ENCODE measurements around the gene AACS.

The AACS gene

GRCh38 chr12:125171267-125171666 is 106.0 kb downstream of the AACS start:
- H3K4me3 ChIP-seq (ENCODE audit: low read depth, low read length), result no peak overlapping the region
- no peaks in the 10 kb centered on the region for H3K4me1 ChIP-seq (ENCODE audit: control insufficient read depth, insufficient read depth, low read length)
- POLR2A ChIA-PET, result no interaction called here
- no peak for TF ChIP-seq ZNF473 (tag by site-specific recombination; IDR thresholded peaks at IDR 0.05)
- TF ChIP-seq, protein P1, sequence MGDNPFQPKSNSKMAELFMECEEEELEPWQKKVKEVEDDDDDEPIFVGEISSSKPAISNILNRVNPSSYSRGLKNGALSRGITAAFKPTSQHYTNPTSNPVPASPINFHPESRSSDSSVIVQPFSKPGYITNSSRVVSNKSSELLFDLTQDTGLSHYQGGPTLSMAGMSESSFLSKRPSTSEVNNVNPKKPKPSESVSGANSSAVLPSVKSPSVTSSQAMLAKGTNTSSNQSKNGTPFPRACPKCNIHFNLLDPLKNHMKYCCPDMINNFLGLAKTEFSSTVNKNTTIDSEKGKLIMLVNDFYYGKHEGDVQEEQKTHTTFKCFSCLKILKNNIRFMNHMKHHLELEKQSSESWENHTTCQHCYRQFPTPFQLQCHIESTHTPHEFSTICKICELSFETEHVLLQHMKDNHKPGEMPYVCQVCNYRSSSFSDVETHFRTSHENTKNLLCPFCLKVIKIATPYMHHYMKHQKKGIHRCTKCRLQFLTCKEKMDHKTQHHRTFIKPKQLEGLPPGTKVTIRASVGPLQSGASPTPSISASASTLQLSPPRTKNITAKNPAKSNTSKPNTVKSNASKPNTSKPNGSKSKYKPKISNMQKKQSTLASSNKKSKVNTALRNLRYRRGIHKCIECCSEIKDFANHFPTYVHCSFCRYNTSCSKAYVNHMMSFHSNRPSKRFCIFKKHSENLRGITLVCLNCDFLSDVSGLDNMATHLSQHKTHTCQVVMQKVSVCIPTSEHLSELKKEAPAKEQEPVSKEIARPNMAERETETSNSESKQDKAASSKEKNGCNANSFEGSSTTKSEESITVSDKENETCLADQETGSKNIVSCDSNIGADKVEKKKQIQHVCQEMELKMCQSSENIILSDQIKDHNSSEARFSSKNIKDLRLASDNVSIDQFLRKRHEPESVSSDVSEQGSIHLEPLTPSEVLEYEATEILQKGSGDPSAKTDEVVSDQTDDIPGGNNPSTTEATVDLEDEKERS (tag by site-specific recombination; IDR thresholded peaks at IDR 0.05), result no peak
- no peak for TF ChIP-seq OSR2 (tag by site-specific recombination; IDR thresholded peaks at IDR 0.05)
- no peak for TF ChIP-seq ZNF354C (tag by site-specific recombination; IDR thresholded peaks at IDR 0.05; ENCODE audit: borderline replicate concordance, low read depth)
- no peak for TF ChIP-seq ZSCAN23 (tag by site-specific recombination; IDR thresholded peaks at IDR 0.05)
- TF ChIP-seq ZNF10 (tag by site-specific recombination; IDR thresholded peaks at IDR 0.05), result no peak
- no peak for TF ChIP-seq ZNF76 (tag by site-specific recombination; IDR thresholded peaks at IDR 0.05; ENCODE audit: borderline replicate concordance, low read depth)
- TF ChIP-seq KLF9 (tag by site-specific recombination; IDR thresholded peaks at IDR 0.05; ENCODE audit: low read depth), result no peak
- TF ChIP-seq, protein P2, sequence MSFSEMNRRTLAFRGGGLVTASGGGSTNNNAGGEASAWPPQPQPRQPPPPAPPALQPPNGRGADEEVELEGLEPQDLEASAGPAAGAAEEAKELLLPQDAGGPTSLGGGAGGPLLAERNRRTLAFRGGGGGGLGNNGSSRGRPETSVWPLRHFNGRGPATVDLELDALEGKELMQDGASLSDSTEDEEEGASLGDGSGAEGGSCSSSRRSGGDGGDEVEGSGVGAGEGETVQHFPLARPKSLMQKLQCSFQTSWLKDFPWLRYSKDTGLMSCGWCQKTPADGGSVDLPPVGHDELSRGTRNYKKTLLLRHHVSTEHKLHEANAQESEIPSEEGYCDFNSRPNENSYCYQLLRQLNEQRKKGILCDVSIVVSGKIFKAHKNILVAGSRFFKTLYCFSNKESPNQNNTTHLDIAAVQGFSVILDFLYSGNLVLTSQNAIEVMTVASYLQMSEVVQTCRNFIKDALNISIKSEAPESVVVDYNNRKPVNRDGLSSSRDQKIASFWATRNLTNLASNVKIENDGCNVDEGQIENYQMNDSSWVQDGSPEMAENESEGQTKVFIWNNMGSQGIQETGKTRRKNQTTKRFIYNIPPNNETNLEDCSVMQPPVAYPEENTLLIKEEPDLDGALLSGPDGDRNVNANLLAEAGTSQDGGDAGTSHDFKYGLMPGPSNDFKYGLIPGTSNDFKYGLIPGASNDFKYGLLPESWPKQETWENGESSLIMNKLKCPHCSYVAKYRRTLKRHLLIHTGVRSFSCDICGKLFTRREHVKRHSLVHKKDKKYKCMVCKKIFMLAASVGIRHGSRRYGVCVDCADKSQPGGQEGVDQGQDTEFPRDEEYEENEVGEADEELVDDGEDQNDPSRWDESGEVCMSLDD (tag by site-specific recombination; IDR thresholded peaks at IDR 0.05), result no peak
- no peak for TF ChIP-seq MYNN (tag by site-specific recombination; IDR thresholded peaks at IDR 0.05; ENCODE audit: borderline replicate concordance)
- TF ChIP-seq MZF1 (tag by site-specific recombination; IDR thresholded peaks at IDR 0.05; ENCODE audit: borderline replicate concordance), result no peak
- no peak for TF ChIP-seq ZNF324 (tag by site-specific recombination; IDR thresholded peaks at IDR 0.05)
- TF ChIP-seq ZNF366 (tag by site-specific recombination; conservative IDR thresholded peaks at IDR 0.05), result no peak
- no peak for TF ChIP-seq ZSCAN16 (tag by site-specific recombination; IDR thresholded peaks at IDR 0.05)
- TF ChIP-seq ZXDB (tag by site-specific recombination; IDR thresholded peaks at IDR 0.05), result no peak
- no peak for TF ChIP-seq ZFP69B (tag by site-specific recombination; IDR thresholded peaks at IDR 0.05)
- TF ChIP-seq, protein P3, sequence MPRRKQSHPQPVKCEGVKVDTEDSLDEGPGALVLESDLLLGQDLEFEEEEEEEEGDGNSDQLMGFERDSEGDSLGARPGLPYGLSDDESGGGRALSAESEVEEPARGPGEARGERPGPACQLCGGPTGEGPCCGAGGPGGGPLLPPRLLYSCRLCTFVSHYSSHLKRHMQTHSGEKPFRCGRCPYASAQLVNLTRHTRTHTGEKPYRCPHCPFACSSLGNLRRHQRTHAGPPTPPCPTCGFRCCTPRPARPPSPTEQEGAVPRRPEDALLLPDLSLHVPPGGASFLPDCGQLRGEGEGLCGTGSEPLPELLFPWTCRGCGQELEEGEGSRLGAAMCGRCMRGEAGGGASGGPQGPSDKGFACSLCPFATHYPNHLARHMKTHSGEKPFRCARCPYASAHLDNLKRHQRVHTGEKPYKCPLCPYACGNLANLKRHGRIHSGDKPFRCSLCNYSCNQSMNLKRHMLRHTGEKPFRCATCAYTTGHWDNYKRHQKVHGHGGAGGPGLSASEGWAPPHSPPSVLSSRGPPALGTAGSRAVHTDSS (tag by site-specific recombination; IDR thresholded peaks at IDR 0.05), result no peak
- no peak for TF ChIP-seq ZNF169 (tag by site-specific recombination; IDR thresholded peaks at IDR 0.05)
- TF ChIP-seq ZNF155 (tag by site-specific recombination; IDR thresholded peaks at IDR 0.05), result no peak
- H3K27ac ChIP-seq (ENCODE audit: extremely low read depth, low read depth, low read length), result no peak overlapping the region
- H3K9me3 ChIP-seq (ENCODE audit: control insufficient read depth, insufficient read depth, low read depth, low read length), result no peaks in the 10 kb centered on the region
- no peaks in the 10 kb centered on the region for H3K36me3 ChIP-seq (ENCODE audit: control insufficient read depth in 2 of 2, insufficient read depth in 1 of 2, low read length in 2 of 2)
- CTCF ChIA-PET, result interaction anchor here (0.8 kb wide), 1 partner anchor 11 kb away, joined by 4 read pairs; no protein-coding TSS in a partner anchor
